Measurements from ENCODE around the gene KIN. TPM values are rescaled to one million over a fixed set of nuclear protein-coding genes. Genes with fewer than 3 reads are reported as not detected.
"Not testable (repeated sequence)": the region's sequence is repeated elsewhere in the genome, so short reads cannot be mapped to it uniquely, and the experiment has no call there.

KIN gene, protein sequence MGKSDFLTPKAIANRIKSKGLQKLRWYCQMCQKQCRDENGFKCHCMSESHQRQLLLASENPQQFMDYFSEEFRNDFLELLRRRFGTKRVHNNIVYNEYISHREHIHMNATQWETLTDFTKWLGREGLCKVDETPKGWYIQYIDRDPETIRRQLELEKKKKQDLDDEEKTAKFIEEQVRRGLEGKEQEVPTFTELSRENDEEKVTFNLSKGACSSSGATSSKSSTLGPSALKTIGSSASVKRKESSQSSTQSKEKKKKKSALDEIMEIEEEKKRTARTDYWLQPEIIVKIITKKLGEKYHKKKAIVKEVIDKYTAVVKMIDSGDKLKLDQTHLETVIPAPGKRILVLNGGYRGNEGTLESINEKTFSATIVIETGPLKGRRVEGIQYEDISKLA
- 11.0 TPM for total RNA-seq

DNA sequence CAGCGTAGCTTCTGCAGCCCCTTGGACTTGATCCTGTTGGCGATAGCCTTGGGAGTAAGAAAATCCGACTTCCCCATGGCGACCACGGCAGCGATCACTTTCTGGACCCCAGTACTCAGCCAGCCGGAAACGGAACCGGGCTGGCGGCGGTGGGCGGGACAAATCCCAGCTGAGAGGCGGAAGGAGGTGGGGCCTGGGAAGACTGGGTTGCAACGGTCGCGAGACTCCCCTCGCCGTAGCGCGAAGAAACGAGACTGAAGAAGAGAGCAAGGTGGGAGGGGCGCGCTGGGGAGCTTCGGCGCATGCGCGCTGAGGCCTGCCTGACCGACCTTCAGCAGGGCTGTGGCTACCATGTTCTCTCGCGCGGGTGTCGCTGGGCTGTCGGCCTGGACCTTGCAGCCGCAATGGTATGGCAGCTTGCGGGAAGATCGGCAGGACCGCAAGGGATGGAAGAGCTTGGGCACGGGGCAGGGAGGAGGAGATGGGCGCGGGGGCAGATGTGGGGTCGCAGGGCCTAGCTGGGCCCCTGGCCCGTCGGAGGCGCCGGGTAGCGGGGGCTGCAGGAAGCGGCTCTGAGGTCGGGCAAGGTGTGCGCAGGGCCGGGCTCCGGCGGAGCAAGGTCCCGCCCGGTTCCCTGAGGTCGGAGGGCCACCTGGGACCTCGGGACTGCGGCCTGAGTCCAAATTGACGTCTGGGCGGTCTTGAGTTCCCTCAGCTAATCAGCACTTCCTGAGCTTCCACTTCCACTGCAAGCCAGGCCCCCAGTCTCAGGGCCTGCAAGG is at the start of gene KIN, which contains the start of gene ATP5F1C:
Gene KIN, minus strand, starts transcription at position 137 of the 782 bp plus-strand sequence. Its CDS starts 60 bp downstream, at position 77.
Gene ATP5F1C, plus strand, starts transcription at position 321 of the 782 bp plus-strand sequence. Its CDS starts 31 bp downstream, at position 352.
- DNase-seq: peak; percentile 96

DNA sequence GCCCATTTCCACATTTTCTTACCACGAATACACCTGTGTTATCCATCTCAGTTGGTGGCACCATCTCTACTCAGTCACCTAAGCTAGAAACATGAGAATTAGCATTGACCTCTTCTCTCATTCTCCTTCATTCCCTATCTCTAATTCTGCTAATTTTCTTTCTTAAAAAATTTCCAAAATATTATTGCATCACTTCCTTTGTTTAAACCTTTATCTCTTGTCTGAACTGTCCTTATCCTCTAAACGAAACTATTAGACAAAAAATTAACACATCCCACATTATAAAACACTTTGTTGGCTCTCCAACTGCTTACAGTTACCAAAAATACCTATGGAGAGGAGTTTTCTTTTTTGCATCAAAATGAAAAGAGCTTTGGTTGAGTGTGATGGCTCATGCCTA is 48.8 kb upstream of the KIN start:
- no peak for DNase-seq

DNA sequence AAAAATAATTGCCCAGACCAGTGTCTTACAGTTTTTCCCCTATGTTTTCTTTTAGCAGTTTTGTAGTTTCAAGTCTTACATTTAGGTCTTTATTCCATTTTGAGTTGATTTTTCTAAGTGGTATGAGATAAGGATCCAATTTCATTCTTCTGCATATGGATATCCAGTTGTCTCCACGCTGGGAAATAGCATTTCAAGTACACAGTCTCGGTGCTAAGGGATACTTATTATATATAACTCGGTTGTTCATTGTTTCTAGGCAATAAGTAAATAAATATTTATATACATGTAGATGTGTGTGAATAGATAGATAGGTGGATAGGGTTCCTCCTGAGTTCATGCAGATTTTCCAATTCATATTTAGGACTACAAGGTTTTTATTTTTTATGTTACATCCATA is 46.5 kb upstream of the KIN start:
- no peak for DNase-seq

DNA sequence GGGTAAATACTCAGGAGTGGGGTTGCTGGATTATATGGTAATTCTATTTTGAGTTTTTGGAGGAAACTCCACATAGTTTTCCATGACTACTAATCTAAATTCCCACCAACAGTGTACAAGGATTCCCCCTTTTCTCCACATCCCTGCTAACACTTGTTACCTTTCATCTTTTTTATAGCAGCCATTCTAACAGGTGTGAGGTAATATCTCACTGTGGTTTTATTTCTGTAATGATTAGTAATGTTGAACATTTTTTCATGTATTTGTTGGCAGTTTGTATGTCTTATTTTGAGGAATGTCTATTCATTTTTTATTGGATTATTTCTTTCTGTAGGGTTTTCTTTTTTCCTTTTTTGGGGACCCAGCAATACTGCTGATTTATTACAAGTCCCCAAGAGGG is 45.4 kb upstream of the KIN start:
- no peak for DNase-seq

DNA sequence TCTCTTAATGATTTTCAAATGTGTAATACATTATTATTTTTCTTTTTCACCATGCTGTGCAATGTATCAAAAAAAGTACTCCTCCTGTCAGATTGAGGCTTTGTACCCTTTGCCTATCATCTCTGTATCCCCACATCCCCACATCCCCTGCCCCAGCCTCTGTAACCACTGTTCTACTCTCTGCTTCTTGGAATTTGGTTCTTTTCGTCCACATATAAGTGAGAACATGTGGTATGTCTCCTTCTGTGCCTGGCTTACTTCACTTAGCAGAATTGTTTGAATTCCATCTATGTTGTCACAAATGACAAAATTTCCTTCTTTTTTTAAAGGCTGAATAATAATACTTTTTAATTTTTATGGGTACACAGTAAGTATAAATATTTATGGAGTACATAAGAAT is 44.3 kb upstream of the KIN start:
- DNase-seq: no peak

DNA sequence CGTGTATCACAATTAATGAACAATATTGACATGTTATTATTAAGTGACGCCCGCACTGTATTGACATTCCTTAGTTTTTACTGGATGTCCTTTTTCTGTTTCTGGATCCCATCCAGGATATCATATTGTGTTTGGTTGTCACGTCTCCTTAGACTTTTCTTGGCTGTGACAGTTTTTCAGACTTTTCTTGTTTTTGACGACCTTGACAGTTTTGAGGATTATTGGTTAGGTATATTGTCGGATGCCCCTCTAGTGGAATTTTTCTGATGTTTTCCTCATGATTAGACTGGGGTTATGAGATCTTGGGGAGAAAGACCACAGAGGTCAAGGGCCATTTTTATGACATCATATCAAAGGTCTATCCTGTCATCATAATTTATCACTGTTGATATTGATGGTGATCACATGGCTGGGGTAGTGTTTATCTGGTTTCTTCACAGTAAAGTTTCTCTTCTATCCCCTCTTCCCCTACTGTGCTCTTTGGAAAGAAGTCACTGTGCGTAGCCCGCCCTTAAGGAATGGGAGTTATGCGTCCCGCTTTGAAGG is 41.6 kb upstream of the KIN start:
- no peak for DNase-seq

DNA sequence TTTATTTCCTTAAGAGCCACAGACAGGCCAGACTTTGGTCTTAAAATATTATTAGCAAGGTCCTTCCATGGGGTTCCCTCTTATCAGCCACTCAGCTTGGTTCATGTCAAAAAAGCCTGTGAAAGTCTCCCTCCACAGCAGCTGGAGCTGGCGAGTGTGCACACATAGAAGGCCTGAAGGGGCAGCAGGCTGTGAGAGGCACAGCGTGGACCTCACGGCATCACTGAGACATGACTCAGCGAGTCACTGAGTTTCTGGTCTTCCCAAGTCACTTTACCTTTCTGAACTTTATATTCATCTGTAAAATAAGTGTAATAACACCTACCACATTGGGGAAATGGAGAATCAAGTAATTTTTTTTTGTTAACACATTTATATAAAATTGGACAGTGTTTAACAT is 39.2 kb upstream of the KIN start:
- DNase-seq: no peak

DNA sequence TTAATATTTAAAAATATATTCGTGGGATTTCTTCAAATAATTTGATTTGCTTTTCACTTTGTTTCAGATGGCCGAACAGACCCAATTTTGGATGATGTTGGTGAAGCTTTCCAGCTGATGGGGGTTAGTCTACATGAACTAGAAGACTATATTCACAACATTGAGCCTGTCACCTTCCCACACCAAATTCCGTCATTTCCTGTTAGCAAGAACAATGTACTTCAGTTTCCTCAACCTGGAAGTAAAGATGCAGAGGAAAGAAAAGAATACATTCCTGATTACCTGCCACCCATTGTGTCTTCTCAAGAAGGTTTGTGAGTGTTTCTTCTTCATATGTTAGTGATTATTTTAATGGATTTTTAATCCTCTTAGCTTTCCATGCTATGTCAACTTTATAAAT is 36.5 kb upstream of the KIN start:
- no peak for DNase-seq

DNA sequence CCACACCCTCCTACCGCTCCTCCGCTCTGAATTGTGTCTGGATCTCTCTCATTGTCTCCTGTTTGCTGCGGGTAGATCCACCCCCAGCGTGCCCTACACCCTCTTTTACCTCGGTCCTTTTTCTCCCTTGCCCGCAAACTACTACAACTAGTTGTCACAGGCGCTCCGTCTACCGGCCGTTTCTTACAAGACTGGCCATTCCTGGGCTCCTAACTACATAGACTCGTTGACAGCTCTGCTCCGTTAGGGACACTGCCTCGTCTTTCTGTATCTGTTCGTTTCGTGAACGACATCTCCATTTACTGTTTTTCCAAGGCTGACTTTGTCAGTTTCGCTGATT is 31.3 kb upstream of the KIN start:
- no peak for DNase-seq

DNA sequence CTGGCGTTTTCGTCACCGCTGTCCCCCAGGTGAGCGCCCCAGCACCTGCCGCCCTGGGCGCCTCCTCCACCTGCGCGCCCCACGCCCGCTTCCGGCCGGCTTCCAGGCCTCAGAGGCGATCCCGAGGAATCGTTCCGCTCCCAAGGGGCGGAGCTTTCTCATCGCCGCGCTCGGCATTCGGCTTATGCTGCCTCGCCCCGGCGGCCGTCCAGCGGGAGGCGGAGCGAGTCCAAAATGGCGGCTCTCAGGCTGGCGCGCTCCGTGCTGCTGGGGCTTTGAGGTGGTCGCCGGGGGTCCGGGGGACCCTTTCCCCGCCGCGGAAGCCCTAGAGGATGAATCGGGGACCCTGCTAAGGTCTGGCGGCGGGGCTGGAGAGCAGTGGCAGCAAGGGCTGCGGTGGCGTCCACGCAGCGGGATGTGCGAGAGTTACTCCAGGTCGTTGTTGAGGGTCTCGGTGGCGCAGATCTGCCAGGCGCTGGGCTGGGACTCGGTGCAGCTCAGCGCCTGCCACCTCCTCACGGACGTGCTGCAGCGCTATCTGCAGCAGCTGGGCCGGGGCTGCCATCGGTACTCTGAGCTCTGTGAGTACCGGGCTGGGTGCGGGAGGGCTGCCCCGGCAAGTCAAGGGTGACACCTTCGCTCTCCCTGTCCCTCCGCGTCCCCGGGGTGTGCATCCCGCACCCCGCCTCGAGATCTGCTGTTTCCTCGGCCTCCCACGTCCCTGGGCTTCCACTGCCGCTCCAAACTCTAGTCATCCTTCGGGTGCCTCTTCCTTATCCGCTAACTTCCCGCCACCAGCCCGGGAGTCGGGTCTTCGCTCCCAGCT is 30.7 kb upstream of the KIN start, which contains the start of gene TAF3:
Gene TAF3, plus strand, starts transcription at position 211 of the 826 bp plus-strand sequence. Its CDS starts 205 bp downstream, at position 416.
- DNase-seq: peak; percentile 90

DNA sequence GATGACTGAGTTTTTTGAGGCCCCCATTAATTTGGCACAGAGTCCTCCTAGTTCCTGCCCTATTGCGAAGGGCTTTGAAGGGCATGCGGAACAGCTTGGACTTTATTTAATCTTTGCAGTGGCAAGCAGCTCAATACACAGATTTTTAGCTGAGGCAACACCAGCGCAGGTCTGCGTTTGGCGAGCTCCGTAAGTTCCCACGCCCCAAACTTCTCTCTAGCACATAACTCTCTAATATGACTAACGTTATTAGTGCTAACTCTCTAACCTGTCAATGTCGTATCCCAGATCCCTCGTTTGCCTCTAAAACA is 30.1 kb upstream of the KIN start:
- no peak for DNase-seq

DNA sequence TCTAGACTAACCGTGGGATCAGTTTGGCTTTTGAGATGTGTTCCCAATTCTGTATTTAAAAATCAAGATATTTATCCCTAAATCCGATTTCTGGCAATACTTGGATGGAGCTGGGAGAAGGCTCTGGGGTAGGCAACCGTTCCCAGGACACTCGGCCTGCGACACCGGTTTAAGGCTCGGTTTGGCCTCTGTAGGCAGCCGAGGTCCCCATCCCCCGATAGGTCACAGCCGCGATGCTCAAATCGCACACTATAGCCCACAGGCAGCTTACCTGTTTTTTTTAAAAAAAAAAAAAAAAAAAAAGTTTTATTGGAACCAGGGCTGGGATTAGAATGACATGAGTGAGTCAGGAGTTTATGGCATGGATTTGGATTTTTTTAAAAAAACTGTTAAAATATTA is 29.8 kb upstream of the KIN start:
- DNase-seq: no peak

DNA sequence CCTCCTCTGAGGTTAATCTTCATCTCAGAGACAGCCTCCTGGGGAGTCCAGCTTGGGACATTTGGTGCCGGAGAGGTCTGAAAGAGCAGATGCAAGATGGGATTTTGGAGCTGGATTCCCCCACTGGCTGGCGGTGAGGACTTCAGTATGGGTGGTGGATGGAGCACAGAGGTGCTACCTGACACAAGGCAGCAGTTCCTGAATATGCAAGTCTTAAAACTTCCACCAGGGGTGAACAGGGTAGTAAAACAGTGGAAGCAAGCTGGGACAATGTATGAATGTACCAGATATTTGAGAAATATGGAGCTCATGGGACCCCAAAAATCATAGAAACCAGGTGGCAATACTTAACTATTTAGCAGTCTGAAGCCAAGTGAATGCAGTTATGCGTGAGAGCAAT is 25.7 kb upstream of the KIN start:
- DNase-seq: no peak

DNA sequence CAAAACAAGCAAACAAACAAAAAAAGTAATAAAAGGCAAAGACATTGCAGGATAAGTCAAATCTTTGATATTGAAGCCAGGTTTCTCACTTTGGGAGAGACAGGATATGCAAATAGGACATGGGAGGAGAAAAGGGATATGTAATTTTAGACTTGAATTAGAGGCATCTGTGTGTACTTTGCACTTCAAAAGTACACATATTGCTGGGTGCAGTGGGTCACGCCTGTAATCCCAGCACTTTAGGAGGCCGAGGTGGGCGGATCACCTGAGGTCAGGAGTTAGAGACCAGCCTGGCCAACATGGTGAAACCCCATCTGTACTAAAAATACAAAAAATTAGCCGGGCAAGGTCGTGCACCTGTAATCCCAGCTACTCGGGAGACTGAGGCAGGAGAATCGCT is 23.9 kb upstream of the KIN start:
- DNase-seq: not testable (repeated sequence)

DNA sequence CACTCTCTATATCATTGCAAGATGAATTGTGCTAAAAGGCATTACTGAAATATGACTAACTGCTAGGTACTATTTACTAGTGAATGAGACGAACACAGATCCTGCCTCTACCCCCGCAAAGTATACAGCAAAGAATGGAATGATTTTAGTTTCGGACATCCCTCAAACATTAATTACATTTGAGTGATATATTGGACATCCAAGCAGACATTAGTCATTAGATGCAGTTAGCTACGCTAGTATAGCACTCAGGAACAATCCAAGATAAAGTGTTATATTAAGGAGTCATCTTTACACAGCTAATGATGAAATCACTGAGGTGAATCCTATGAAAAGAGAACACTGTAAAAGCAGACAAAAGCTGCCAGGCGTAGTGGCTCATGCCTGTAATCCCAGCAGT is 23.2 kb upstream of the KIN start:
- DNase-seq: no peak

DNA sequence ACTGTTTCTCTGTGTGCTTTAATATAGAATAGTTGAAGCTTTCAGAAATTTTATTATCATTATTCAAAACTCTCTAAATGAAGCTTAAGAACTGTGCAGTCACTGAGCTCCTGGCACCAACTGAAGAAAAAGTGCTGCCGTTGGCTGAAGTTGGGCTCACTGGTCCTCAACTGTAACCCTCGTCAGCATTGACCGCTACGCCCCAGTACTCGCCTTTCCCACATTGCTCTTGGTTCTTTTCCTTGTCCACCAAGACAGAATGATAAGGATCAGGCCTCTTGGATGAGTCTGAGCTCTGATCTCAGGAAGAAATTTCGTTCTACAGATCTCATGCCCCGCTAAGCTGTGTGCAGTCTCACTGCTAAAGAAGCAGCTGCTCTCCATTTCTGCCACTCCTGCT is 22.6 kb upstream of the KIN start:
- DNase-seq: no peak

DNA sequence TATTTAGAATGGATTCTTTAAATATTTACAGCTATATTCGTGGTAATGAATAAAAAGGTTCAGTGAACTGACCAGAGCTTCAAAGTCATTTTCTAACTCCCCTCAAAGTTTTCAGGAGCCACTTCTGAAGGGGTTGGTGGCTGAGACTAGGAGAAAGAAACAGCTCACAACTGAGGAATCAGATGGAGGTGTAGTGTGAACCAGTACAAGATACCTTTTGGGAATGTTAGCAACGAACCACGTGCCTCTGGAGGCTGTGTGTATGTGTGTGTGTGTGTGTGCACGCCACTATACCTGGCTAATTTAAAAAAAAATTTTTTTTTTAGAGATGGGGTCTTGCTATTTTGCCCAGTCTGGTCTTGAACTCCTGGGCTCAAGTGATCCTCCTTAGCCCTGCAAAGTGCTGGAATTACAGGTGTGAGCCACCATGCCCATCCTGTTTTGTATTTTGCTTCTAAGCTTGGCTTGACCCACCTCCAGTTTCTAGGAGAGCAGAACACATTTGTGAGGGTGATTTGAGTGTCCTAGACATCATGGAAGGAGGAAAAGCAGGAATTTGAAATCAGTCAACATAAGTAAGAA is 21.0 kb upstream of the KIN start:
- no peak for DNase-seq

DNA sequence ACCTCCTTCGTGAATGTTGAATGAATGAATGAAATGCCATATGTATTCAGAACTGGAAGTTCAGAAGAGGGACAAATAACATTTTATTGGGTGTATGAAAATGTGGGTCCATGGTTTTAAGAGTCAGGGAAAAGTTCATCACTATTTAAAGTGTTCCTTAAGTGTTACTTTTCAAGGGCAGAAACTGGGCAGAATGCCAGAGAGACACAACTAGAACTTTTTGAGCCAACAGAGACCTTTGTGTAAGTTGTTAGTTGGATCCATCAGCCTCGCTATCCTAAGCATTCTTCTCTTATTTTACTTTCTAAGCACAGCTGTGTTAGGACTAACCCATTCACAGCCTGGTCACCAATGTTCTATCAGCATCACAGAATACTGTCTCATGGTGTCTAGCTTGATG is 16.9 kb upstream of the KIN start:
- DNase-seq: no peak

DNA sequence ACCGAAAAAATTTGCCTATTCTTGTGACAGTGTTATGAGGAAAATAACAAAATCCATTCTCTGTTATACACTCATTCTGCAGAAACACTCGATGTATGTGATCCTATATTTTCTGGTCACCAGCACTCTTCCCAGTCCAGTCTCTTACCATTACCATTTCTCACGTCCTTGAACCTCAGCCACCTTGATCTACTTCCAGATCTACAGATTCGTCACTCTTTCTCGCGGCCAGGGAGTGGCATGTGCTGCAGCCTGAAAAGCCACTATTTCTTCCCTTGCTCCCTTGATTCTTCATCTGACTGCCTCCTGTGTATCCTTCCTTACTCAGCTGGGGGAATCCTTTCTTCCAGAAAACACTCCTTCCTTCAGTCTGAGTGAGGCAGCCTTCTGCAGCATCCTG is 16.4 kb upstream of the KIN start:
- no peak for DNase-seq

DNA sequence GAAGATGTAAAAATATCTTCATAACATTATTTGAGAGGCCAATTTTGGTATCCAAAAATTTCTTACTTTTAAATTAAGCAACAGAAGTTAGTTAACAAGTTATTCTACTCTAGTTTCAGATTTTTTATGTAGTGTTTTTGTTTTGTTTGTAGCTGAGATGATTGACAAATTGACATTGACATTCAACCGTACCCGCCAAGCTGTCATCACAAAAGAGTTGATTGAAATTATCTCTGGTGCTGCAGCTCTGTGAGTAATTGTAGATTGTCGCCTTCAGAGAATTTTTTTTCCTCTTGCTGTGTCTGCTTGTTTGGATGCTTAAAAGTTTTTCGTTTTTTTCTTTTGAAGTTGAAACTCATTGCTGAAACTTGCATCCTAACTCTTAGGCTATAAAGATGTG is 14.8 kb upstream of the KIN start:
- DNase-seq: no peak

DNA sequence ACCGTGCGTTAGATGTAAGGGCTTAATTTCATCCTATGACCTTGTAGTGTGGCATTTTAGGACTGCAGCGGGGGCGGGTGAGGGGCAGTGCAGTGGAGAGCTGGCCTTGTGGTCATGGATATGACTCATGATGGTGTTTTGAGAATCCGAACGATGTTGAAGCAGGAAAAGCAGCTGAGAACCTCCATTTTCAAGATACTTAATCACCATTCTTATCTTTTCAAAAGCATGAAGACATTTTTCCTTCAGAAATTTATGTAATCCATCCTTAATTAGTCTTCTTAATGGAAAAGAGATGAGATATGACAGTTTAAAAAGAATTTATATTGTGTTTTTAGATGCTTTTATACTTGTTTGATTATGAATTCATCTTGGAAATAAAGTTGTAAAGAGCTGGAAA is 9.8 kb upstream of the KIN start:
- no peak for DNase-seq

DNA sequence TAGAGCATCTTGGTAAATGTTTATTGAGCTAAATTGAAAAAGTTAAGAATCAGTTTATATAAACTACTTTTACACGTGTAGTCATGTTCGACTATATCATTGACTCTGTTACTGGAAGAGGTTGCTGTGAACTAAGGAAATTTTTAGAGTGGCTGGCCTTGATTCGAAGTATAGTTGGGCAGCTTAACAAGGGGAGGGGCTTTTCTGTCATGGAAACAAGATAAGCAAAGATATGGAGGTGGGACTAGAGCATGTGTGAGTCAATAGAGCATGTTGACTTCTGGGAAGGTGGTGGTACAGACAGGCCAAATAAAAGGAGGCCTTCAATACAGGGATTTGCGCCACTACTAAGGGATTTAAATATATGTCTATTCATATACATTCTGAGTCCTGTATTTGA is 7.8 kb upstream of the KIN start:
- no peak for DNase-seq

Measured in skin of body (tissue), 2 donors.